MM.1S (cell line): ENCODE data around the gene HLA-E.

Experiments used
- CTCF ChIP-seq: fragments of 300-600 bp; sonication (generic); IDR thresholded peaks from 2 replicates; pipeline ENCODE4 v1.5.1; 2016; ENCODE audit warnings: antibody characterized with exemption, low read length, mixed read lengths
- EZH2 ChIP-seq: fragments of 300-600 bp; sonication (generic); optimal IDR thresholded peaks from 2 replicates; pipeline ENCODE3; 2017; ENCODE audit warnings: low read depth, mild to moderate bottlenecking, antibody characterized with exemption, low read length, mixed read lengths
- EZH2phosphoT487 ChIP-seq: fragments of 300-600 bp; sonication (generic); IDR thresholded peaks from 2 replicates; pipeline ENCODE4 v1.6.1; 2018; ENCODE audit warnings: antibody characterized with exemption, low read length

- TF ChIP-seq CTCF (no peak), EZH2 (no peak), EZH2phosphoT487 (no peak)
Observed at GRCh38 chr6:30489081-30490025, at the start of gene HLA-E.
